HG02885 (cell line): ENCODE results near the gene SLC6A2.
"Not testable (repeated sequence)": the region's sequence is repeated elsewhere in the genome, so short reads cannot be mapped to it uniquely, and the experiment has no call there.

Experiments used
- ATAC-seq: cut with Tn5 transposase; IDR thresholded peaks from one replicate; pipeline ENCODE4 v1.9.1; 2021; ENCODE audit warnings: mild to moderate bottlenecking; ENCODE audit not compliant: unreplicated experiment, poor library complexity

Gene SLC6A2

GRCh38 chr16:55703003-55704001 lies 47.5 kb downstream of the SLC6A2 start:
- no peak for ATAC-seq

- no peak for ATAC-seq
Measured at GRCh38 chr16:55706739-55707384, 51.1 kb downstream of the SLC6A2 start.

GRCh38 chr16:55709801-55710200 lies 54.0 kb downstream of the SLC6A2 start:
- ATAC-seq = no peak

GRCh38 chr16:55710466-55710865 lies 54.7 kb downstream of the SLC6A2 start:
- no peak for ATAC-seq

- peak; percentile 85 for ATAC-seq
Measured at GRCh38 chr16:55711959-55712876, 56.4 kb downstream of the SLC6A2 start.

GRCh38 chr16:55713103-55713502 lies 57.3 kb downstream of the SLC6A2 start:
- ATAC-seq = no peak

GRCh38 chr16:55717326-55717725 lies 61.5 kb downstream of the SLC6A2 start:
- ATAC-seq = no peak

- ATAC-seq = no peak
Measured at GRCh38 chr16:55725055-55725777, 69.4 kb downstream of the SLC6A2 start.

- no peak for ATAC-seq
Measured at GRCh38 chr16:55728797-55729196, 73.0 kb downstream of the SLC6A2 start.

GRCh38 chr16:55730115-55730514 lies 74.3 kb downstream of the SLC6A2 start:
- ATAC-seq = no peak

- ATAC-seq = no peak
Measured at GRCh38 chr16:55732496-55732895, 76.7 kb downstream of the SLC6A2 start.

- ATAC-seq = no peak
Measured at GRCh38 chr16:55734665-55735064, 78.9 kb downstream of the SLC6A2 start.

- ATAC-seq = no peak
Measured at GRCh38 chr16:55735120-55735781, 79.5 kb downstream of the SLC6A2 start.

- ATAC-seq = no peak
Measured at GRCh38 chr16:55736671-55737070, 80.9 kb downstream of the SLC6A2 start.

GRCh38 chr16:55737318-55737717 lies 81.5 kb downstream of the SLC6A2 start:
- no peak for ATAC-seq

- no peak for ATAC-seq
Measured at GRCh38 chr16:55737966-55738365, 82.2 kb downstream of the SLC6A2 start.

- ATAC-seq = no peak
Measured at GRCh38 chr16:55746081-55746480, 90.3 kb downstream of the SLC6A2 start.

GRCh38 chr16:55747785-55748184 lies 92.0 kb downstream of the SLC6A2 start:
- no peak for ATAC-seq

GRCh38 chr16:55752465-55753144 lies 96.8 kb downstream of the SLC6A2 start:
- not testable (repeated sequence) for ATAC-seq
